DOHH2 (cell line): ENCODE data around the gene CIB4.

Experiments used
- H3F3A ChIP-seq: fragments of 200-600 bp; sonication (generic), shearing (Covaris generic); 2 replicates; pipeline ENCODE4 v1.6.0; 2016; ENCODE audit warnings: antibody characterized with exemption, mild to moderate bottlenecking; ENCODE audit not compliant: control insufficient read depth, insufficient read depth
- H3K27ac ChIP-seq: fragments of 200-600 bp; sonication (generic); 2 replicates; pipeline ENCODE4 v1.5.1; 2014; ENCODE audit warnings: low read depth, mild to moderate bottlenecking, low read length, moderate library complexity
- H3K27me3 ChIP-seq: fragments of 200-600 bp; sonication (generic); 2 replicates; pipeline ENCODE4 v1.6.1; 2014; ENCODE audit warnings: mild to moderate bottlenecking, low read length, mixed read lengths; ENCODE audit not compliant: control insufficient read depth
- H3K36me3 ChIP-seq: fragments of 200-600 bp; sonication (generic); 2 replicates; pipeline ENCODE4 v1.6.1; 2014; ENCODE audit warnings: mild to moderate bottlenecking, low read length, moderate library complexity, mixed read lengths; ENCODE audit not compliant: control insufficient read depth
- H3K4me1 ChIP-seq: fragments of 200-600 bp; sonication (generic); 2 replicates; pipeline ENCODE4 v1.6.1; 2014; ENCODE audit warnings: mild to moderate bottlenecking, low read length, mixed read lengths; ENCODE audit not compliant: control insufficient read depth
- H3K4me2 ChIP-seq: fragments of 200-600 bp; sonication (generic); 2 replicates; pipeline ENCODE4 v1.6.0; 2014; ENCODE audit warnings: mild to moderate bottlenecking, low read length, moderate library complexity
- H3K4me3 ChIP-seq: fragments of 200-600 bp; sonication (generic); 2 replicates; pipeline ENCODE4 v1.5.1; 2014; ENCODE audit warnings: mild to moderate bottlenecking, low read length, mixed read lengths
- H3K79me2 ChIP-seq: fragments of 200-600 bp; sonication (generic); 2 replicates; pipeline ENCODE4 v1.6.1; 2014; ENCODE audit warnings: mild to moderate bottlenecking, low read length, mixed read lengths; ENCODE audit not compliant: control insufficient read depth
- H3K9me2 ChIP-seq: fragments of 200-600 bp; sonication (generic); replicated peaks from 2 replicates; pipeline ENCODE4 v1.6.1; 2014; ENCODE audit warnings: mild to moderate bottlenecking, low read length, mixed read lengths; ENCODE audit not compliant: control insufficient read depth
- H3K9me3 ChIP-seq: fragments of 200-600 bp; sonication (generic); 2 replicates; pipeline ENCODE4 v1.6.1; 2014; ENCODE audit warnings: antibody characterized with exemption, low read length, mixed read lengths; ENCODE audit not compliant: control insufficient read depth, insufficient read depth
- H4K20me1 ChIP-seq: fragments of 200-600 bp; sonication (generic); 2 replicates; pipeline ENCODE4 v1.6.0; 2014; ENCODE audit warnings: low read depth, mild to moderate bottlenecking, antibody characterized with exemption, low read length, moderate library complexity; ENCODE audit not compliant: control insufficient read depth, insufficient read depth
- CTCF ChIP-seq: fragments of 200-600 bp; sonication (generic); IDR thresholded peaks from one replicate; pipeline ENCODE4 v1.5.1; 2014; ENCODE audit warnings: antibody characterized with exemption, mild to moderate bottlenecking, low read depth, low read length; ENCODE audit not compliant: poor library complexity, severe bottlenecking
- EZH2phosphoT487 ChIP-seq: fragments of 200-600 bp; sonication (generic); IDR thresholded peaks from 2 replicates; pipeline ENCODE4 v1.6.1; 2017; ENCODE audit warnings: borderline replicate concordance, mild to moderate bottlenecking, antibody characterized with exemption, low read length, moderate library complexity, mixed read lengths

The CIB4 gene

GRCh38 chr2:26649992-26650712, 9.0 kb upstream of the CIB4 start:
- no peak for TF ChIP-seq EZH2phosphoT487
- no peak for TF ChIP-seq CTCF
- Histone ChIP-seq H4K20me1 (no peaks in the 10 kb centered on the region), H3F3A (no peaks in the 10 kb centered on the region), H3K27me3 (peaks cover 9% of the 10 kb centered on the region), H3K79me2 (no peaks in the 10 kb centered on the region), H3K9me3 (no peaks in the 10 kb centered on the region), H3K36me3 (no peaks in the 10 kb centered on the region), H3K4me2 (no peak overlapping the region), H3K4me3 (no peak overlapping the region), H3K4me1 (no peaks in the 10 kb centered on the region), H3K9me2 (no peaks in the 10 kb centered on the region), H3K27ac (no peak overlapping the region)

DNA sequence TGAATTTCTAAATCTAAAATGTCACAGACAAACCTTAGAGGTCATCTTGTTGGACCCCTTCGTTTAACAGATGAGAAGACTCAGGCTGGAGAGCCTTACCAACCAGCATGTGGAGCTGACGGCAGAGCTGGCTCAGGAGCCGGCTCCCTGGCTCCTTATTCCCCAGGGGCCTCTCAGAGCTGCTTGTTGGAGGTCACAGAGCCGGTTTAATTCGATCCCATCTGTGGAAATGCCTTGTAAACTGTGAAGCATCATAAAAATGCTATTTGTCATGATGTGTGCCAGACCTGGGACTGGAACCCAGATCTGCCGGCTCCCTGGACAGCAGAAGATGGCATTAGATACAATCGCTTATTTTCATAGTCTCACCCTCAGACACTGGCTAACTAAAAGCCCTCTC, 8.2 kb upstream of the CIB4 start:
- no peaks in the 10 kb centered on the region for H4K20me1 ChIP-seq
- peaks cover 9% of the 10 kb centered on the region for H3K27me3 ChIP-seq
- H3K36me3 ChIP-seq, result no peaks in the 10 kb centered on the region
- no peaks in the 10 kb centered on the region for H3K9me2 ChIP-seq
- no peak overlapping the region for H3K4me3 ChIP-seq
- H3F3A ChIP-seq, result no peaks in the 10 kb centered on the region
- H3K27ac ChIP-seq, result no peak overlapping the region
- no peaks in the 10 kb centered on the region for H3K79me2 ChIP-seq
- TF ChIP-seq CTCF (no peak), EZH2phosphoT487 (no peak)
- H3K4me1 ChIP-seq, result no peaks in the 10 kb centered on the region
- no peaks in the 10 kb centered on the region for H3K9me3 ChIP-seq
- no peak overlapping the region for H3K4me2 ChIP-seq

DNA sequence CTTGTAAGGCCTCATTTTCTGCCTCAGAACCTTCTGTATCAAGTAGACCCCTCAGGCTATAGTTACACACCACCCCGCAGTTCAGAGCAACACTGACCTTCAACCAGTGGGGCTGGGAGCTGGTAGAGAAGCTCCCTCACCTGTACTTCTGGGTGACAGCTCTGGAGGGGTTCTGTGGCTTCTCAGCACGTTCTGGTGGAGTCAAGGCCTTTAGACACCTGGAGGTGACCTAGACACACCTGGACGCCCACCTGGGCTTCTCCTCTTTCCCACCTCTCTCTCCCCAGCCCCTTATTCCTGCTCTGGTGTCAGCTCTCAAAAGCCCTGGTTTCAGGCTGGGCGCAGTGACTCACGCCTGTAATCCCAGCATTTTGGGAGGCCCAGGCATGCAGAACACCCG, 7.3 kb upstream of the CIB4 start:
- no peaks in the 10 kb centered on the region for H3K79me2 ChIP-seq
- no peaks in the 10 kb centered on the region for H4K20me1 ChIP-seq
- H3K27ac ChIP-seq, result no peak overlapping the region
- H3K4me3 ChIP-seq, result no peak overlapping the region
- TF ChIP-seq CTCF (no peak), EZH2phosphoT487 (no peak)
- no peaks in the 10 kb centered on the region for H3K9me2 ChIP-seq
- no peaks in the 10 kb centered on the region for H3F3A ChIP-seq
- no peaks in the 10 kb centered on the region for H3K4me1 ChIP-seq
- peaks cover 9% of the 10 kb centered on the region for H3K27me3 ChIP-seq
- no peaks in the 10 kb centered on the region for H3K36me3 ChIP-seq
- no peaks in the 10 kb centered on the region for H3K9me3 ChIP-seq
- H3K4me2 ChIP-seq, result no peak overlapping the region
